ENCODE measurements around the gene DHRSX. TPM values are rescaled to one million over a fixed set of nuclear protein-coding genes. Genes with fewer than 3 reads are reported as not detected.

Gene DHRSX
- total and polyA plus RNA-seq, 9 of the 15 experiments (the other 6 are each of a cell fraction or from before 2014, with no cell fraction given) = 0.59 to 11.0 (median 6.2) TPM

- intact Hi-C loops (cut with micrococcal nuclease) = no loop called here
- in situ Hi-C loops (cut with MboI) = no loop called here
- DNase-seq (ENCODE audit: extremely low read depth in 1 of 4, low spot score in 3 of 4) (no peak), ATAC-seq (no peak), FAIRE-seq (no peak)
- Histone ChIP-seq H3K9ac (ENCODE audit: insufficient read depth in 1 of 2, low read depth in 2 of 2, low read length in 2 of 2) (no peak overlapping the region), H2AFZ (ENCODE audit: low read depth, low read length) (no peak overlapping the region), H3K36me3 (ENCODE audit: control insufficient read depth, insufficient read depth, low read length) (no peaks in the 10 kb centered on the region), H3K79me2 (ENCODE audit: control insufficient read depth, insufficient read depth, low read length) (no peaks in the 10 kb centered on the region), H3K9me3 (replicated peaks; ENCODE audit: control insufficient read depth, insufficient read depth, low read depth, low read length) (no peaks in the 10 kb centered on the region), H3K27me3 (ENCODE audit: control insufficient read depth in 2 of 2, insufficient read depth in 2 of 2, low read length in 2 of 2) (no peaks in the 10 kb centered on the region), H3K9me1 (ENCODE audit: control insufficient read depth, insufficient read depth, low read length) (no peaks in the 10 kb centered on the region), H3K4me2 (ENCODE audit: insufficient read depth, low read length) (no peak overlapping the region), H3K4me1 (replicated peaks in 1 of 2; ENCODE audit: control insufficient read depth in 2 of 2, insufficient read depth in 2 of 2, low read length in 2 of 2) (no peaks in the 10 kb centered on the region), H4K20me1 (replicated peaks; ENCODE audit: control insufficient read depth, insufficient read depth, low read length) (no peaks in the 10 kb centered on the region), H3K27ac (ENCODE audit: extremely low read depth, low read depth, low read length) (no peak overlapping the region), H3K4me3 (no peak overlapping the region)
- 0% methylated on average over 2 of the region's 2 CpGs for WGBS (ENCODE audit: insufficient coverage, low coverage, missing lambda C conversion rate)
- BruUV-seq (replicated peaks) = no TSS peak
- CTCF ChIA-PET (ENCODE audit: low intra/inter-chr PET ratio) = no interaction called here
- TF ChIP-seq EHMT2 (IDR thresholded peaks at IDR 0.05) (no peak), E2F5 (CRISPR knock-in tag; IDR thresholded peaks at IDR 0.05) (no peak), ASH1L (IDR thresholded peaks at IDR 0.05; ENCODE audit: borderline replicate concordance, low read depth, partially characterized antibody) (no peak), RBM22 (IDR thresholded peaks at IDR 0.05; ENCODE audit: low read depth, low read length, poor library complexity, severe bottlenecking) (no peak), ETS2 (tag; IDR thresholded peaks at IDR 0.05; ENCODE audit: borderline replicate concordance, poor library complexity, severe bottlenecking) (no peak)
- POLR2A ChIA-PET = no interaction called here
Measured at GRCh38 chrX:2414384-2414783, 86.4 kb downstream of the DHRSX start.

- WGBS (ENCODE audit: insufficient coverage, low coverage, missing lambda C conversion rate) = 42% methylated on average over 2 of the region's 2 CpGs
- no peak for ATAC-seq
- no peak for FAIRE-seq
- Histone ChIP-seq H2AFZ (ENCODE audit: low read depth, low read length) (no peak overlapping the region), H3K4me2 (ENCODE audit: insufficient read depth, low read length) (no peak overlapping the region), H3K4me1 (replicated peaks in 1 of 2; ENCODE audit: control insufficient read depth in 2 of 2, insufficient read depth in 2 of 2, low read length in 2 of 2) (no peaks in the 10 kb centered on the region), H3K79me2 (ENCODE audit: control insufficient read depth, insufficient read depth, low read length) (no peaks in the 10 kb centered on the region), H3K9ac (ENCODE audit: insufficient read depth in 1 of 2, low read depth in 2 of 2, low read length in 2 of 2) (no peak overlapping the region), H3K36me3 (ENCODE audit: control insufficient read depth, insufficient read depth, low read length) (no peaks in the 10 kb centered on the region), H4K20me1 (replicated peaks; ENCODE audit: control insufficient read depth, insufficient read depth, low read length) (no peaks in the 10 kb centered on the region), H3K9me3 (replicated peaks; ENCODE audit: control insufficient read depth, insufficient read depth, low read depth, low read length) (no peaks in the 10 kb centered on the region), H3K9me1 (ENCODE audit: control insufficient read depth, insufficient read depth, low read length) (no peaks in the 10 kb centered on the region), H3K27me3 (ENCODE audit: control insufficient read depth in 2 of 2, insufficient read depth in 2 of 2, low read length in 2 of 2) (no peaks in the 10 kb centered on the region), H3K4me3 (no peak overlapping the region), H3K27ac (ENCODE audit: extremely low read depth, low read depth, low read length) (no peak overlapping the region)
- TF ChIP-seq HMBOX1 (IDR thresholded peaks at IDR 0.05) (peak; percentile 59; the same call in 1 of the 2 replicates), SRSF7 (optimal IDR thresholded peaks at IDR 0.05; ENCODE audit: low read depth, low read length) (no peak)
- ChIA-PET POLR2A (no interaction called here), CTCF (ENCODE audit: low intra/inter-chr PET ratio) (no interaction called here)
- no peak for DNase-seq (ENCODE audit: extremely low read depth in 1 of 4, low spot score in 3 of 4)
- in situ Hi-C loops (cut with MboI) (no loop called here), intact Hi-C loops (cut with micrococcal nuclease) (no loop called here)
- BruUV-seq (replicated peaks) = no TSS peak
Measured at GRCh38 chrX:2413969-2414368, 86.8 kb downstream of the DHRSX start.
